Astrocyte (in vitro differentiated cells and primary cell): ENCODE measurements around the gene CAMKMT. TPM values are rescaled to one million over a fixed set of nuclear protein-coding genes. Genes with fewer than 3 reads are reported as not detected.

Source experiments
- DNase-seq: peaks from one replicate; pipeline ENCODE4 v3.0.0-alpha.2; 2010; ENCODE audit warnings: low read depth
- FAIRE-seq: peaks from 2 replicates; lab custom pipeline; 2011; peaks lifted over from hg19 to GRCh38; lab: Jason Lieb, UNC
- H2AFZ ChIP-seq: 2 replicates; pipeline ENCODE4 v1.6.0; 2012; ENCODE audit warnings: low read depth, low read length, inconsistent platforms
- H3K27ac ChIP-seq: 2 replicates; pipeline ENCODE4 v1.5.1; 2011; ENCODE audit warnings: low read depth, low read length, inconsistent platforms
- H3K27me3 ChIP-seq: 2 replicates; pipeline ENCODE4 v1.6.0; 2011; ENCODE audit warnings: low read length, inconsistent platforms; ENCODE audit not compliant: insufficient read depth
- H3K36me3 ChIP-seq: 2 replicates; pipeline ENCODE4 v1.5.1; 2011; ENCODE audit warnings: low read length, inconsistent platforms; ENCODE audit not compliant: insufficient read depth
- H3K4me1 ChIP-seq: 2 replicates; pipeline ENCODE4 v1.5.1; 2011; ENCODE audit warnings: low read length, inconsistent platforms; ENCODE audit not compliant: insufficient read depth
- H3K4me2 ChIP-seq: 2 replicates; pipeline ENCODE4 v1.6.0; 2012; ENCODE audit warnings: low read length, inconsistent platforms
- H3K4me3 ChIP-seq: 2 replicates; pipeline ENCODE4 v1.5.1; 2011; ENCODE audit warnings: low read depth, mild to moderate bottlenecking, low read length, inconsistent platforms; ENCODE audit not compliant: insufficient read depth
- H3K79me2 ChIP-seq: 2 replicates; pipeline ENCODE4 v1.6.0; 2012; ENCODE audit warnings: mild to moderate bottlenecking, low read length, inconsistent platforms; ENCODE audit not compliant: insufficient read depth
- H3K9ac ChIP-seq: 2 replicates; pipeline ENCODE4 v1.6.0; 2012; ENCODE audit warnings: mild to moderate bottlenecking, low read length, inconsistent platforms
- H3K9me3 ChIP-seq: 2 replicates; pipeline ENCODE4 v1.5.1; 2012; ENCODE audit warnings: low read depth, mild to moderate bottlenecking, low read length, inconsistent platforms; ENCODE audit not compliant: insufficient read depth
- H4K20me1 ChIP-seq: 2 replicates; pipeline ENCODE4 v1.6.0; 2012; ENCODE audit warnings: low read length, inconsistent platforms; ENCODE audit not compliant: insufficient read depth
- H3K27ac Mint-ChIP-seq: one replicate; pipeline ENCODE4 v1.8.0; 2021; ENCODE audit warnings: mild to moderate bottlenecking, mixed read lengths; ENCODE audit not compliant: unreplicated experiment
- H3K27me3 Mint-ChIP-seq: one replicate; pipeline ENCODE4 v1.8.0; 2021; ENCODE audit warnings: low read depth, mixed read lengths; ENCODE audit not compliant: unreplicated experiment
- H3K36me3 Mint-ChIP-seq: one replicate; pipeline ENCODE4 v1.8.0; 2021; ENCODE audit warnings: low read depth, mixed read lengths; ENCODE audit not compliant: unreplicated experiment
- H3K4me1 Mint-ChIP-seq: one replicate; pipeline ENCODE4 v1.8.0; 2021; ENCODE audit warnings: low read depth, mixed read lengths; ENCODE audit not compliant: unreplicated experiment
- H3K4me3 Mint-ChIP-seq: one replicate; pipeline ENCODE4 v1.8.0; 2021; ENCODE audit warnings: mild to moderate bottlenecking, moderate library complexity, mixed read lengths; ENCODE audit not compliant: unreplicated experiment
- H3K9me3 Mint-ChIP-seq: one replicate; pipeline ENCODE4 v1.8.0; 2021; ENCODE audit warnings: mild to moderate bottlenecking, mixed read lengths; ENCODE audit not compliant: unreplicated experiment
- EZH2 ChIP-seq: IDR thresholded peaks from 2 replicates; pipeline ENCODE4 v1.6.1; 2012; ENCODE audit warnings: mild to moderate bottlenecking, low read length, inconsistent platforms; ENCODE audit not compliant: insufficient read depth
- total RNA-seq: library from RNA; stranded (reverse); gene quantifications from 2 replicates; pipeline ENCODE4 v1.2.1, GENCODE V29; 2021
- TF ChIP-seq, protein P1 (sequence below): IDR thresholded peaks from 2 replicates; pipeline ENCODE4 v1.5.1; 2011; ENCODE audit warnings: low read depth, mild to moderate bottlenecking, inconsistent platforms, low read length, moderate library complexity; ENCODE audit not compliant: insufficient read depth

Gene CAMKMT
- total RNA-seq, 1 donor from 2014 or later: 9.3 TPM

DNA sequence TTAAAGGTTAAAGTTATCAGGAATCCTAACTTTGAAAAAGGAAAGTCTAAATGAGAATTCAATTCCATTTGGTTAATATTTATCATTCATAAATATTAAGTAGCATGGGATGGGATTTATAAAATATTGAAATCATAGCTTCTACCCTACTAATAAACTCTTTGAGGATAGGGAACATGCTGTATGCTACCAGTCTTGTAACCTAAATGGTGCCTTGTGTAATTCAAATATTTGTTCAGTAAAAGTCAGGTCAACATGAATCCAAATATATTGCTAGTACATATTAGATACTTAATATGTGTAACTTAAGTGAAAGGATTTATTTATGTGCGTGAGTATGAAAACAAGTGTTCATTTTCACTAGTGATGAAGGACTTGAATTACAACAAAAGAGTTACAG, 94.1 kb downstream of the CAMKMT start:
- Mint-ChIP-seq H3K4me1 (peaks cover 5% of the 10 kb centered on the region), H3K4me3 (no peak overlapping the region), H3K9me3 (no peaks in the 10 kb centered on the region), H3K27me3 (no peaks in the 10 kb centered on the region), H3K36me3 (no peaks in the 10 kb centered on the region), H3K27ac (no peak overlapping the region)
- Histone ChIP-seq H2AFZ (no peak overlapping the region), H4K20me1 (no peaks in the 10 kb centered on the region), H3K27me3 (no peaks in the 10 kb centered on the region), H3K9me3 (no peaks in the 10 kb centered on the region), H3K4me1 (no peaks in the 10 kb centered on the region), H3K9ac (no peak overlapping the region), H3K4me2 (no peak overlapping the region), H3K27ac (no peak overlapping the region), H3K36me3 (no peaks in the 10 kb centered on the region), H3K79me2 (no peaks in the 10 kb centered on the region), H3K4me3 (no peak overlapping the region)
- DNase-seq: no peak
- TF ChIP-seq, protein P1, sequence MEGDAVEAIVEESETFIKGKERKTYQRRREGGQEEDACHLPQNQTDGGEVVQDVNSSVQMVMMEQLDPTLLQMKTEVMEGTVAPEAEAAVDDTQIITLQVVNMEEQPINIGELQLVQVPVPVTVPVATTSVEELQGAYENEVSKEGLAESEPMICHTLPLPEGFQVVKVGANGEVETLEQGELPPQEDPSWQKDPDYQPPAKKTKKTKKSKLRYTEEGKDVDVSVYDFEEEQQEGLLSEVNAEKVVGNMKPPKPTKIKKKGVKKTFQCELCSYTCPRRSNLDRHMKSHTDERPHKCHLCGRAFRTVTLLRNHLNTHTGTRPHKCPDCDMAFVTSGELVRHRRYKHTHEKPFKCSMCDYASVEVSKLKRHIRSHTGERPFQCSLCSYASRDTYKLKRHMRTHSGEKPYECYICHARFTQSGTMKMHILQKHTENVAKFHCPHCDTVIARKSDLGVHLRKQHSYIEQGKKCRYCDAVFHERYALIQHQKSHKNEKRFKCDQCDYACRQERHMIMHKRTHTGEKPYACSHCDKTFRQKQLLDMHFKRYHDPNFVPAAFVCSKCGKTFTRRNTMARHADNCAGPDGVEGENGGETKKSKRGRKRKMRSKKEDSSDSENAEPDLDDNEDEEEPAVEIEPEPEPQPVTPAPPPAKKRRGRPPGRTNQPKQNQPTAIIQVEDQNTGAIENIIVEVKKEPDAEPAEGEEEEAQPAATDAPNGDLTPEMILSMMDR: no peak
- TF ChIP-seq EZH2: no peak
- no peak for FAIRE-seq

DNA sequence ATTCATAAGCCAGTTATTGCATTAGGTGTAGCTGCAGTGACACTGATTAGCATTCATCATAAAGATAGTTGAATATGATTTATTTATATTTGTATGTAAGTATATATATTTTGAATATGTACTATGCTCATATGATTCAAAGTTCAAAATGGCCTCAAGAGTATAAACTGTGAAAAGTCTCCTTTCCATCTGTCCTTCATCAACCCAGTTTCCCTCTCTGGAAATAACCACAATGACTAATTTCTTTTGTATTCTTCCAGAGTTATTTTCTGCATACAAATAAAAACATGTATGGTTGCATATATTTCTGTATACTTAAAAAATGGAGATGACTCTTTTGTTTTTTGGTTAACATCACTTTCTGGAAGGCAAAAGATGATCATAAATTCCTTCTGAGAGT, 95.2 kb downstream of the CAMKMT start:
- H3K79me2 ChIP-seq: no peaks in the 10 kb centered on the region
- TF ChIP-seq EZH2: no peak
- TF ChIP-seq, protein P1: no peak
- Mint-ChIP-seq H3K4me1 (peaks cover 5% of the 10 kb centered on the region), H3K9me3 (no peaks in the 10 kb centered on the region), H3K36me3 (no peaks in the 10 kb centered on the region), H3K27me3 (no peaks in the 10 kb centered on the region), H3K4me3 (no peak overlapping the region), H3K27ac (no peak overlapping the region)
- H4K20me1 ChIP-seq: no peaks in the 10 kb centered on the region
- no peaks in the 10 kb centered on the region for H3K9me3 ChIP-seq
- H3K4me2 ChIP-seq: no peak overlapping the region
- H3K27me3 ChIP-seq: no peaks in the 10 kb centered on the region
- H3K4me3 ChIP-seq: no peak overlapping the region
- DNase-seq: no peak
- H3K4me1 ChIP-seq: no peaks in the 10 kb centered on the region
- no peak overlapping the region for H3K27ac ChIP-seq
- no peak overlapping the region for H3K9ac ChIP-seq
- no peaks in the 10 kb centered on the region for H3K36me3 ChIP-seq
- no peak overlapping the region for H2AFZ ChIP-seq
- no peak for FAIRE-seq

DNA sequence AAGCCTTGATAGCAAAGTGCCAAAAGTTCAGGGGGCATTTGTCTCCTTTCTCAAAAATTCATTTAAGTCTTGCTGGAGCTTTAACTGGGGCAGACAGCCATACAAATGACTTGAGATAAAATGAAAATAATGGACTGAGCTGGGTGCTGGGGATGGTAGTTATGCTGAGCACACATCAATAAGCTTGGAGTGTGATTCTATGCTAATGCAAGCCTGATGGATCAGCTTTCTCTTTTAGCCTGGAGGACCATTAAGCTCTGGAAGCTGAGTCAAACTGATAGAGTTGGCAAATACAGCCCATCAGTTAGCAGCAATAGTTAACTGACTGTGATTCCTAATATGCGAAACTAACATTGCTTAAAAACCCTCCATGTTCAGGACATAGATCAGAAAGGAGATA, 98.0 kb downstream of the CAMKMT start:
- no peak overlapping the region for H3K4me3 ChIP-seq
- no peaks in the 10 kb centered on the region for H3K4me1 ChIP-seq
- no peaks in the 10 kb centered on the region for H3K36me3 ChIP-seq
- no peak overlapping the region for H3K27ac Mint-ChIP-seq
- no peaks in the 10 kb centered on the region for H3K27me3 Mint-ChIP-seq
- DNase-seq (no peak), FAIRE-seq (no peak)
- no peak overlapping the region for H3K4me2 ChIP-seq
- H3K36me3 Mint-ChIP-seq: no peaks in the 10 kb centered on the region
- no peak for TF ChIP-seq EZH2
- TF ChIP-seq, protein P1: no peak
- no peaks in the 10 kb centered on the region for H4K20me1 ChIP-seq
- peaks cover 4% of the 10 kb centered on the region for H3K9me3 Mint-ChIP-seq
- no peak overlapping the region for H3K4me3 Mint-ChIP-seq
- no peak overlapping the region for H3K27ac ChIP-seq
- no peaks in the 10 kb centered on the region for H3K9me3 ChIP-seq
- H2AFZ ChIP-seq: no peak overlapping the region
- no peaks in the 10 kb centered on the region for H3K79me2 ChIP-seq
- H3K4me1 Mint-ChIP-seq: peaks cover 14% of the 10 kb centered on the region
- no peak overlapping the region for H3K9ac ChIP-seq
- no peaks in the 10 kb centered on the region for H3K27me3 ChIP-seq
